K562 (cell line): ENCODE data around the gene OTOP1. TPM values are rescaled to one million over a fixed set of nuclear protein-coding genes. Genes with fewer than 3 reads are reported as not detected.

Experiments
- ATAC-seq: fragments of 200-7000 bp; cut with Tn5 transposase; 3 replicates; pipeline ENCODE4 v1.9.1; 2020; ENCODE audit warnings: moderate library complexity
- BruUV-seq: library from RNA; stranded (reverse); fragments of 400-500 nt; replicated peaks from 2 replicates; lab custom pipeline; 2021; lab: Mats Ljungman, UMichigan
- CTCF ChIA-PET: fragments of 300-600 bp; formaldehyde crosslinking; extraction: SDS; loops from one replicate; lab custom pipeline; 2021; ENCODE audit warnings: low intra/inter-chr PET ratio; lab: Yijun Ruan, JAX
- POLR2A ChIA-PET: fragments of 300-600, 350-650 bp; sonication (Branson Sonifier 250); formaldehyde crosslinking; extraction: SDS; loops from one replicate; lab custom pipeline; 2021; ENCODE audit warnings: antibody characterized with exemption, inconsistent platforms; lab: Yijun Ruan, JAX
- DNase-seq, 4 experiments: peaks; one replicate each; pipeline versions ENCODE4 v3.0.0 to v3.0.0-alpha.2; 2011 to 2018; ENCODE audit warnings: low spot score in 3 of 4, mixed read lengths in 3 of 4; ENCODE audit errors: extremely low read depth in 1 of 4
- FAIRE-seq: peaks from 2 replicates; lab custom pipeline; 2011; peaks lifted over from hg19 to GRCh38; lab: Jason Lieb, UNC
- H2AFZ ChIP-seq: 2 replicates; pipeline ENCODE4 v1.6.0; 2011; ENCODE audit warnings: low read depth, low read length, control low read depth, inconsistent platforms
- H3K27ac ChIP-seq: fragments of 200-600 bp; 3 replicates; pipeline ENCODE4 v1.8.0; 2011; ENCODE audit warnings: low read depth, mild to moderate bottlenecking, control low read depth, inconsistent platforms, low read length, moderate library complexity, mixed read lengths; ENCODE audit errors: extremely low read depth
- H3K27me3 ChIP-seq, 2 experiments: fragments of 300-600 bp in 1 of 2; 2 replicates in 1 of 2; 3 replicates in 1 of 2; pipeline versions ENCODE4 v1.6.0 to v1.8.0; 2011; ENCODE audit warnings: inconsistent platforms in 2 of 2, low read length in 2 of 2, mild to moderate bottlenecking in 1 of 2, mixed read lengths in 1 of 2, moderate library complexity in 1 of 2; ENCODE audit not compliant: control insufficient read depth in 2 of 2, insufficient read depth in 2 of 2
- H3K36me3 ChIP-seq: fragments of 300-600 bp; 3 replicates; pipeline ENCODE4 v1.8.0; 2011; ENCODE audit warnings: mild to moderate bottlenecking, low read length, inconsistent platforms; ENCODE audit not compliant: control insufficient read depth, insufficient read depth
- H3K4me1 ChIP-seq, 2 experiments: fragments of 200-600 bp in 1 of 2; replicated peaks in 1 of 2; 2 replicates in 1 of 2; 3 replicates in 1 of 2; pipeline versions ENCODE4 v1.5.1 to v1.8.0; 2011; ENCODE audit warnings: inconsistent platforms in 2 of 2, low read length in 2 of 2, mild to moderate bottlenecking in 1 of 2, mixed read lengths in 1 of 2, moderate library complexity in 1 of 2; ENCODE audit not compliant: control insufficient read depth in 2 of 2, insufficient read depth in 2 of 2
- H3K4me2 ChIP-seq: 2 replicates; pipeline ENCODE4 v1.6.1; 2011; ENCODE audit warnings: low read length, control low read depth, inconsistent platforms, mixed read lengths; ENCODE audit not compliant: insufficient read depth
- H3K4me3 ChIP-seq: fragments of 200-600 bp; sonication (generic), shearing (Covaris generic); 2 replicates; pipeline ENCODE4 v1.5.1; 2016; ENCODE audit warnings: control low read depth, inconsistent platforms
- H3K79me2 ChIP-seq: fragments of 200-600 bp; 3 replicates; pipeline ENCODE4 v1.8.0; 2011; ENCODE audit warnings: low read length, inconsistent platforms; ENCODE audit not compliant: control insufficient read depth, insufficient read depth
- H3K9ac ChIP-seq, 2 experiments: 2 replicates each; pipeline versions ENCODE4 v1.6.0 to v1.6.1; 2011; ENCODE audit warnings: low read depth in 2 of 2, low read length in 2 of 2, control low read depth in 1 of 2, inconsistent platforms in 1 of 2, mild to moderate bottlenecking in 1 of 2, mixed read lengths in 1 of 2; ENCODE audit not compliant: insufficient read depth in 1 of 2
- H3K9me1 ChIP-seq: one replicate; pipeline ENCODE4 v1.6.0; 2011; ENCODE audit warnings: inconsistent platforms, mild to moderate bottlenecking, low read length, moderate library complexity; ENCODE audit not compliant: control insufficient read depth, insufficient read depth
- H3K9me3 ChIP-seq: replicated peaks from 2 replicates; pipeline ENCODE4 v1.5.1; 2011; ENCODE audit warnings: low read depth, low read length, inconsistent platforms; ENCODE audit not compliant: control insufficient read depth, insufficient read depth
- H4K20me1 ChIP-seq: replicated peaks from 2 replicates; pipeline ENCODE4 v1.6.1; 2011; ENCODE audit warnings: low read length, inconsistent platforms, mixed read lengths; ENCODE audit not compliant: control insufficient read depth, insufficient read depth
- CUX1 ChIP-seq: fragments of 200-800 bp; sonication (Bioruptor generic); IDR thresholded peaks from 2 replicates; pipeline ENCODE4 v1.6.1; 2016; ENCODE audit warnings: missing genetic modification characterization, missing compliant biosample characterization
- DACH1 ChIP-seq: fragments of 450-650 bp; IDR thresholded peaks from 2 replicates; pipeline ENCODE4 v1.6.1; 2018; ENCODE audit not compliant: partially characterized antibody
- ETV6 ChIP-seq, 3 experiments: fragments of 150-350 bp in 1 of 3; sonication (generic) in 1 of 3; formaldehyde crosslinking in 1 of 3; IDR thresholded peaks; 2 replicates each; pipeline versions ENCODE4 v1.6.1 to v1.8.0; 2014 to 2022; ENCODE audit warnings: borderline replicate concordance in 2 of 3, low read depth in 2 of 3, antibody characterized with exemption in 1 of 3, low read length in 1 of 3, mild to moderate bottlenecking in 1 of 3, missing genetic modification reagents in 1 of 3
- RBM34 ChIP-seq: fragments of 200-400 bp; formaldehyde crosslinking; IDR thresholded peaks from 2 replicates; pipeline ENCODE4 v1.6.1; 2018; ENCODE audit warnings: low read length, borderline replicate concordance; ENCODE audit not compliant: insufficient read depth
- SAFB ChIP-seq: fragments of 200-400 bp; formaldehyde crosslinking; IDR thresholded peaks from 2 replicates; pipeline ENCODE4 v1.6.1; 2017; ENCODE audit warnings: low read depth, low read length, borderline replicate concordance
- ZBTB33 ChIP-seq: sonication (generic); formaldehyde crosslinking; IDR thresholded peaks from 2 replicates; pipeline ENCODE4 v1.8.1; 2023; ENCODE audit warnings: mild to moderate bottlenecking, missing genetic modification reagents
- ZNF224 ChIP-seq: sonication (generic); formaldehyde crosslinking; IDR thresholded peaks from 2 replicates; pipeline ENCODE4 v1.8.0; 2022; ENCODE audit warnings: mild to moderate bottlenecking, missing genetic modification reagents
- WGBS: fragments of 100-300 bp; shearing (Covaris generic); methylation state at CpG from one replicate; pipeline ENCODE4 v1.1.6; 2016; ENCODE audit warnings: low coverage, mixed read lengths; ENCODE audit not compliant: insufficient coverage; ENCODE audit errors: missing lambda C conversion rate; 5-methylcytosine and 5-hydroxymethylcytosine counted together
- in situ Hi-C: fragments of 300-500 bp; cut with MboI; formaldehyde crosslinking; loops from 4 replicates; pipeline ENCODE4 v1.15.0; 2018; ENCODE audit warnings: inconsistent platforms, mixed read lengths
- intact Hi-C: fragments of 100-400 bp; cut with micrococcal nuclease; formaldehyde crosslinking; loops from 2 replicates; pipeline ENCODE4 v1.14.2; 2022
- polyA plus RNA-seq, 8 experiments: library from polyadenylated mRNA; depleted of rRNA in 4 of 8; stranded (reverse) in 5 of 8; unstranded in 3 of 8; fragments of >200 nt; fragmentation: Nextera tagmentation in 2 of 8; fragmentation: Illumina TruSeq in 1 of 8; extraction: Ambion mirVana in 2 of 8; extraction: Trizol in 1 of 8; gene quantifications; 2 replicates each; pipeline versions ENCODE4 v1.2.1 to v1.2.3, GENCODE V29; 2011 to 2014; ENCODE audit warnings: inconsistent platforms in 1 of 8, missing spikeins in 1 of 8
- total RNA-seq, 7 experiments: library from RNA; depleted of rRNA in 6 of 7; stranded (reverse); fragments of >200 nt in 6 of 7; fragmentation: Illumina TruSeq in 2 of 7; extraction: Trizol in 2 of 7; gene quantifications; 2 replicates each; pipeline versions ENCODE4 v1.2.1 to v1.2.3, GENCODE V29; 2011 to 2021; ENCODE audit warnings: low replicate concordance in 1 of 7

OTOP1 gene
- total and polyA plus RNA-seq, 9 of the 15 experiments (the other 6 are each of a cell fraction or from before 2014, with no cell fraction given) = not detected

- Histone ChIP-seq H3K4me1 (no peaks in the 10 kb centered on the region), H3K79me2 (no peaks in the 10 kb centered on the region), H3K36me3 (no peaks in the 10 kb centered on the region), H3K9me1 (no peaks in the 10 kb centered on the region), H3K27me3 (peaks cover 10 to 38% of the 10 kb centered on the region in 2 experiments; a peak in 4 of 5 replicates), H4K20me1 (no peaks in the 10 kb centered on the region; the same call in 1 of the 2 replicates), H2AFZ (no peak overlapping the region), H3K27ac (no peak overlapping the region), H3K4me2 (no peak overlapping the region), H3K9ac (no peak overlapping the region), H3K9me3 (no peaks in the 10 kb centered on the region), H3K4me3 (no peak overlapping the region)
- no peak for DNase-seq
- intact Hi-C loops (no loop called here), in situ Hi-C loops (no loop called here)
- no peak for ATAC-seq
- BruUV-seq = no TSS peak
- ChIA-PET CTCF (no interaction called here), POLR2A (no interaction called here)
- no peak for TF ChIP-seq RBM34
- TF ChIP-seq CUX1 (CRISPR knock-in tag) = 0 out of 2 replicates have a peak, but pooled peaks have one; percentile 56
- TF ChIP-seq ZBTB33 (CRISPR knock-in tag) = peak; percentile 23; the same call in 1 of the 2 replicates
- TF ChIP-seq ZNF224 (CRISPR knock-in tag) = no peak
- TF ChIP-seq ETV6 (IDR thresholded peaks at IDR 0.05; ENCODE audit: borderline replicate concordance in 1 of 2, low read depth in 2 of 2, low read length in 1 of 2) = no peak
- TF ChIP-seq ETV6 (CRISPR knock-in tag; IDR thresholded peaks at IDR 0.05; ENCODE audit: borderline replicate concordance) = peak; percentile 57; the same call in 1 of the 2 replicates
- TF ChIP-seq SAFB = peak; percentile 54; the same call in 1 of the 2 replicates
- peak; percentile 88 for TF ChIP-seq DACH1
- FAIRE-seq = no peak
- 6% methylated on average over 10 of the region's 10 CpGs for WGBS
These were observed 56.1 kb downstream of the OTOP1 start for GRCh38 chr4:4170596-4171150.
